Fibroblast of skin of left biceps (primary cell): ENCODE measurements around the gene NFU1.
A peak's percentile ranks its signal among the peaks of the same experiment; 100 is the strongest.
"Not testable (repeated sequence)": the region's sequence is repeated elsewhere in the genome, so short reads cannot be mapped to it uniquely, and the experiment has no call there.

Experiments used
- DNase-seq, 2 experiments: peaks; one replicate each; pipeline ENCODE4 v3.0.0-alpha.2; 2013; ENCODE audit warnings: low read depth in 2 of 2

Gene NFU1

DNA sequence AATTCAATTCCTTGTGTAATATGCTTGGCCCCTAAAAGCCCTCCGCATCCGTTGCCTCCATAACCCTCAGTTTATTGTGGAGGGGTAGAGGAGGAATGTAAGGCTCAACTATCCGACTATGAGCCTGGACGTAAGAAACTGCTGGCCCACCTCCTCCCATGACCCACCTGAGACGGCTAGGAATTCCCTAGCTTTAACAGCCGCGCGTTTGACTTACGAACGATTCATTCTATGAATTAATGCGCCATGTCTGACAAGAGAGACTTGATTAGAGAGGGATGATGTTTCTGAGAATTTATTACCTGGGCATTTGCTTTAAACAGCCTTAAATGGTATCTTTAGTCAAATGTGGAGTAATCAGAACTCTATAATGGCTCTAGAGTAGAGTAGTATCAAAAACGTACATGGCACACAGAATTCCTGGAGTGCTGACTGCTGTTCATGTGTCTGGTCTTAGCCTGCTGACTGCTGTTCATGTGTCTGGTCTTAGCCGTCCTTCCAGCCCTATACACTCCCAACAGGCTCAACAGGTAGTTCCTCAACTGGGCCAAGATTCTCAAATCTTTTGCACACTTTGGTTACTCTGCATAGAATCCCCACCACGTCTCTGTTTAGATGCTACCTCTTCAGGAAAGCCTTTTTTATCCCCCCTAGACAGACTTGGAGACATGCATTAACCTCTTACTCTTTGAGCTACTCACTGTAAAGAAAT, 49.3 kb downstream of the NFU1 start:
- no peak for DNase-seq

DNA sequence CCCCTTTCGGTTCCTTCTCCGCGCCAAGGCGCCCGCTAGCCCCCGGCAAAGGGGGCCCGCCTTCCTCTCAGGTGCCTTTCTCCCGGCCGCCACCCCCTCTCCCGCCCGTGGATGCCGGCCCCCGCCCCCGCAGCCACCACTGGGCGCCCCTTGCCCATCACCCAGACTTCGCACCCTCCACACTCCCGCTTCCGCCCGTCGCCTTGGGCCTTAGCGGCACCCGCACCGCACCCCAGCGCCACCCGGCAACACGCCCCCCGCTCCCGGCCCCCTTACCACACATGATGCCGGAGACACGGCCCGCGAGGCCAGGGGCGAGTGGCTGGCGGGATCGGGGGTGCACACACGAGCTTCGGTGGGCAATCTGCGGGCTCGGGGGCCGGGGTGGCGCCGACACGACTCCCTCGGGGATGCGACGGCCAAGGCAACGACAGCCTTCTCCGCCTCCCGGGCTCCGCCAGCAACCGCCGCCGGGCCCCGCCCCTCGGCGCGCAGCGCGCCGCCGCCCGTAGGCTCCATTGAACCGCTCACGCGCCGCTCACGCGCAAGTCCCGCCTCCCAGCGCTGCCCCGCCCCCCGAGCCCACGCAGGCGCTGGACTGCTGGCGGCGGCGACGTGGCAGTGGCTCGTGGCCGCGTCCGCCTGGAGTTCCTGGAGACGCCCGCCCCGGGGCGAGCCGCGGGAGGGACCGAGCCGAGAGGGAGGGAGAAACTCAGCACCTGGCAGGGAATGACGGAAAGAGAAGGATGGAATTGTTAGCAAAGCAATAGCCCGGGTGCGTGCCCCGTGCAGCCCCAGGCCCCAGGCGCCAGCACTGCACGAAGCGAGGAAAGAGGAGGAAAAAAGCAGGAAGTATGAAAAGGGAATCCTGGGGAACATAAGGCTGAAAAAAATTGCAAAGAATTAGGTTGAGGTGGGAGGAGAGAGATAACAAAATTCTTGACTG, 50.2 kb downstream of the NFU1 start, which contains the start of gene GFPT1:
Gene GFPT1 (minus strand): TSS at position 439 of the 946 bp plus-strand sequence. CDS start 156 bp downstream, at position 283.
- peak; percentile 84 to 90 for DNase-seq

DNA sequence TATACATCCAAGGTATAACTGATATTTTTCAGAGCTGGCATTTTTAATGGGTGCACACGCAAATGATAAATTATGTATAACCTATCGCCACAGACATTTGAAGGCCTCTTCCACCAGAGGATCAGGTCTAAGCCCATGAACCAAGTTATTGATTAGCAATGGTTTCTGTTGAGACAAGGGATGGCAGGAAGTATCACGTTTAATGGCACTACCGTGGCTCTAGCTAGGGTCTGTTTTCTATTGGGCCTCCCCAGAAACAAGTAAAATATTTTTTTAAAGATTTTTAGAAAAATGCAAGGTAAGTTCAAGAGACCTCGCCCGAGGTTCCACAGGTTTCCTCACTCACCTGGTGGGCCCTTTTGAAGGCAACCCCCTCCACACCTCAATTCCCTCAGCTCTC, 50.9 kb downstream of the NFU1 start:
- DNase-seq, result no peak

DNA sequence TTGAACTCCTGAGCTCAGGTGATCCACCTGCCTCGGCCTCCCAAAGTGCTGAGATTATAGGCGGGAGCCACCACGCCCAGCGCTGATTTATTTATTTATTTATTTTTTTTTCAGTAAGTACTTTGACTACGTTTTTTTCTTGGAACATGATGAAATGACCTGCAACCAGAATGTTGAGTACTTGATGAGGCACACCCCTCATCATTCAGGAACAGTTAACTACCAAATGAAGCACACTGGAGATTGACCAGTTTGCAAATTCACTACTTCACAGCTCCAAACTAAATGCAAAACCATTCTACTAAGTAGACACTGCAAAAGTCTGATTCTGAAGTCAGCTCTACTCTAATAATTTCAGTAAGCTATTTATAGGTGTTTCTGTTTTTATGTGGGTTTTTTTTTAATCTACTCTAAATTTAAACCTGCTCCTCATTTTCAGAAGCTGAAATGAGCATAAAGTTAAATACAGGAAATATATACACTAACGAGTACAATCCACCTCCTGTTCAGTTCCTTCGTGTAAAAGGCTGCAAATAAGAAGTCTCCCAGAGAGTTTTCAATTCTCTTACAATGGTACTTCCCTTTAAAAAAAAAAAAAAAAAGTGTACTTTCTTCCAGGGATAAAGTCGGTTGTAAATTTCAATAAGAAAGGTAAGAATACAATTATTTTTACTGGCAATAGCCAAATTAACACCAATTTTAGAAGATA, 51.6 kb downstream of the NFU1 start:
- DNase-seq, result peak in 1 of 2 experiments; percentile 31

DNA sequence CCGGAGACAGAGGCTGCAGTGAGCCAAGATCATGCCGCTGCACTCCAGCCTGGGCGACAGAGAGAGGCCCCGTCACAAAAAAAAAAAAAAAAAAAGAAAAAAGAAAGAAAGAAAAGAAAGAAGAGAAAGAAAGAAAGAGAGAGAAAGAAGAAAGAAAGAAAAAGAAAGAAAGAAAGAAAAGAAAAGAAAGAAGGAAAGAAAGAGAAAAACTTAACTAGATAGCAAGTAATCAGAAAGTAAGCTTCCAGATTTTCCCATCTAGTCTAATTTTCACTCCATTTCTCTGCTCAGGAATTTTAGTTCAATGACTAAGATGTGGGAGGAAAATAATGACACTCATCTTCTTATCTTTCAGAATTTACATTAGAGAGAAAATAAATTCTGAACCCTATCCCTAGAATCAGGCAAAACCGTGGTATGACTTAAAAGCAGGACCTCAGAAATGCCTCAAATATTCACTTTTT, 52.6 kb downstream of the NFU1 start:
- DNase-seq, result no peak

DNA sequence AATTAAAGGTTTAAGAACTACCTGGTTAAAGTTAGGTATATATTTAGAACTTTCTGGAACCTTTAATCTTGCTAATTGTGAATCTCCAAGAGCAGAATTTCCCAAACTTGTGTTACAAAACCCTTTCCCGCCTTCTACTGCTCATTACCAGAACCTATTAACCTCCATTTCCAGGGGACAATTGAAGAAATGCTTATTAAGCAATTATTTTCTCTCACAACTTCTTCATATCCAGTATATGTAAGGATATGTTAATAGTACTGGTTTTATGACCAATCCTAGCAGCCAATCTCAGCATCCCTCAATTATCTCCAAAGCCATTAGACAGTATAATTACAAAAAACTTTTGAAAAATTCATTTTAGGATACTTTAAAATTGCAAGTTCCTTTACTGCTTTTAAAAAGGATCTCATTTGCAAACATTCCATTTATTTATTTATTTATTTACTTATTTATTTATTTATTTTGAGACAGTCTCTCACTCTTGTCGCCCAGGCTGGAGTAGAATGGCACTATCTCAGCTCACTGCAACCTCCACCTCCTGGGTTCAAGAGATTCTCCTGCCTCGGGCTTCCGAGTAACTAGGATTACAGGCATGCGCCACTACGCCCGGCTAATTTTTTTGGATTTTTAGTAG, 53.9 kb downstream of the NFU1 start:
- DNase-seq, result no peak

DNA sequence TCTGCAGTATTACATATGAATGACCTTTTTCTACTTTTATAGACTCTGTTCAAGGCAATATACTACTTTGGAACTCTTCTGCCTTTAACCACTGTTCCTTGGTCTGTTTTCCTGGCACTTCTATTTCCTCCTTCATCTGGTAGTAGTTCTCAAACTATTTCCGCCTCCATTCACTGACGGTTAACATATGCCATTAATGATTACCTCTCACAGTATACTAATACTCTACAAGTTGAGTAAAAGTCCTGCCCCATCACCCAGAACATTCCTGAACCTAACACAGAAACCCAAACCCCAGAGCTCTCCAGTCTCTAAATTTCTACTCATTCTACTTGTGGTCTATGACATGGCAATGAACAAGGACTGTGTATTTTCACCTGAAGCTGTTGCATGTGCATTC, 54.7 kb downstream of the NFU1 start:
- no peak for DNase-seq

DNA sequence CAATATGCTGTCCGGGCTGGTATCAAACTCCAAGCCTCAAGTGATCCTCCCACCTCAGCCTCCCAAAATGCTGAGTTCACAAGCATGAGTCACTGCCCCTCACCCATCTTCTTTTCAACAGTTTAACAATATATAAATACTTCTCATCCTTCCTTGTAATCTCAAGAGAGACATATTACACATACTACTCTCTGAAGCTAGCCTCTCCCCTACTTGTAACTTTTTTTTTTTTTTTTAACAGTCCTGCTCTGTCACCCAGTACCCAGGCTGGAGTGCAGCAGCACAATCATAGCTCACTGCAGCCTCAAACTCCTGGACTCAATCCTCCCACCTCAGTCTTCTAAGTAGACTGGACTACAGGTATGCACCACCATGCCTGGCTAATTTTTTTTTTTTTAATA, 55.9 kb downstream of the NFU1 start:
- peak in 1 of 2 experiments; percentile 25 for DNase-seq

DNA sequence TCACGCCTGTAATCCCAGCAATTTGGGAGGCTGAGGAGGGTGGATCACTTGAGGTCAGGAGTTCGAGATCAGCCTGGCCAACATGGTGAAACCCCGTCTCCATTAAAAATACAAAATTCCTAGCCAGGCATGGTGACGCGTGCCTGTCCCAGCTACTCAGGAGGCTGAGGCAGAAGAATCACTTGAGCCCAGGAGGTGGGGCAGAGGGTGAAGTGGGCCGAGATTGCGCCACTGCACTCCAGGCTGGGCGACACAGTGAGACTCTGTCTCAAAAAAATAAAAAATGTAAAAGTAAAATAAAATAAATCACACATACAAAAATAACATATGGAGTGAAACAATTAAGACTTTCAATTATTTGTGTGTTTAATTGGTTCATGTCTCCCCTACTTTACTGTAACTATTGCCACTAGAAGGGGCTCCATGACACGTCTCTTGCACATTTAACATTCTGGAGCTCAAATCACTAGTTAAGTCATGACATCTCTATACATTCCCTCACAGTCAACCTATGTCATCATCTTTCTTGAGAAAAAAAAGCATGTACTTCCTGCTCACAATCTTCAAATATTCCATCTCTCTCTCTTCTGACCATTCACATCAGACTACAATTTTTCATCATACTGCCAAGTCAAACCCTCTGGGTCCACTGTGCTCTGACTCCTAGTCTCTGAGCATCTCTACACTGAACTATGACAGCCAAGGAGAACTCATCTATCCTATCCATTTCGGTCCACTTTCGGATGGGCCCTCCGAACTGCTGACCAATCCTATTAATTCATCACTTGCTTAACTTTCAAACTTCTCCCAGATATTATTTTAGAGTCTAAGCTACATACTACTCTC, 56.9 kb downstream of the NFU1 start:
- DNase-seq, result no peak

DNA sequence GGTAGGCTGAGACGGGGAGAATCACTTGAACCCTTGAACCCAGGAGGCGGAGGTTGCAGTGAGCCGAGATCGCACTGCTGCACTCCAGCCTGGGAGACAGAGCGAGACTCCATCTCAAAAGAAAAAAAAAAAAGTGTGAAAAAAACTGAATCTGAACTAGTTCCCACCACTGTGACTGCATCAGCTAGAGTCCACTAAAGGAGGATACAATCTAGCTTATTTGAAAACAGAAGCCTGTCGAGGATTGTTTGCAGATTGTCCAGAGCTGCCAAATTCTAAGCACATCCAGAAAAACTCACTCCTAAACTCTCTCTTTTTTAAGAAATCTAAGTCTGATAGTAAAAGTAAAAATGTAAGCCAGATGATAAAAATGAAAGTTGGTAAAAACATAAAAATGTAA, 60.8 kb downstream of the NFU1 start:
- DNase-seq, result no peak

DNA sequence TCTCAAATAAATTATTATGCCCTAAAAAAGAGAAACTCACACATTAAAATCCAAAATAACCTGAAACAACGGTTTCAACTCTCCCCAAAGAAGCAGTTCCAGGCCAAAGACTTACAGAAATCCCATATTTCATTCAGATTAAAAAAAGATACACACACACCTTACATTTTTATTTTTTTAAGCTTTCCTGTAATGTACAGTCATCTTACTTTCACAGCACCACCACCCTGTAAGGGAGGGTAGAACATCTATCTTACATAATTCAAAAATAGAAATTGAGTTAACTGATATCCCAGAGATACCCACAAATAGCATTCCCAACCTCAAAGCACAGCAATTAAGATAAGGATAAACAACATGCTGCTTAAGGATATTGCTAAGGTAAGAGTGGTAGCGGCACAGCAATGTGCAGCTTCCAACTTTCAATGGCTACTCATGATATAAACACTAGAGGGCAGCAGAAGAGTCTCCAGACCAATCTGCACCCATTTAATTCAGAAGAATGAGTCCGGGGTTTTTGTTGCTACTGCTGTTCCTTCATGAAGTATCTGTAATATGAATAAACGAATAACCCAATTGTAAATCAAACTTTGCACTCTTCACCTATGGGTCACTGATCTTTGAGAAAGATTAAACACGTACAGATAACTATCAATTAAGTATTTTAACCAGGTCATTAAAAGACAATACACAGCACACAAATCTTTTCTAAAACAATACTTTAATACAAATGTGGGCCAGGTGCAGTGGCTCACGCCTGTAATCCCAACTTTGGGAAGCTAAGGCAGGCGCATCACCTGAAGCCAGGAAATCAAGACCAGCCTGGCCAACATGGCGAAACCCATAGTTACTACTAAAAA, 61.5 kb downstream of the NFU1 start:
- DNase-seq, result no peak

DNA sequence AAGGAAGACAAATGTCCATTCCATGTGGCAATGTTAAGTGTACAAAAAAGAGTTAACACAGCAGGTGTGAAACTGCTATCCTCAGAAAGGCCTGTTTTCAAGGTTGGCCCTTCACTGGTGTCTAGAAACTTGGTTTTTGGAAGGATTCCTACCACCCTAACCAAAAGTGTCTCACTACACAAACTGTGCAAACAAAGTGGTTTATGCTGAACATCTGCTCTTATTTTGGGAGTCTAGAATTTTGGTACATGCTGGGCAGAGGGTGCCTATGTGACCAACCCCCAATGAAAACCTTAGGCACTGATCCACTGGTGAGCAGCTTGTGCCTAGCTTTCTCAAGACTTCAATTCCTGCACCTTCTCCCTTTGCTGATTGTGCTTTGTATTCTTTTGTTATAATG, 64.5 kb downstream of the NFU1 start:
- DNase-seq, result no peak

DNA sequence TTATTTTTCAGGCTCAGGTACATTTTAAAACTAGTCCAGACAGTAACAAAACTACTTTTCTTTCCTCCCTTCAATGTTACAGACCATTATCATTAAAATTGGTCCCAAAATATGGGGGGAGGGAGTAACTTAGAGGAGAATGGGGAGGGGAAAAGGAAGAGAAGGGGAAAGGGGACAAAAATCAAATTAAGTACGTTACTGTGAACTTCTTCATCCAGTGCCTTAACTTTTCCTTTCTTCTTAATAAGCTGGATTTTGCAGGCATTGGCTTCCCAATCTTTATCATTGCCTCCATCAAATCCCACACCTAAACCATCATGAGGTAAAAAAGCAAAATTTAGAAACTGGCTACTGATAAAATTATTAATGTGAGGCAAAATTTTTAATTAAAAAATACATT, 67.4 kb downstream of the NFU1 start:
- no peak for DNase-seq

DNA sequence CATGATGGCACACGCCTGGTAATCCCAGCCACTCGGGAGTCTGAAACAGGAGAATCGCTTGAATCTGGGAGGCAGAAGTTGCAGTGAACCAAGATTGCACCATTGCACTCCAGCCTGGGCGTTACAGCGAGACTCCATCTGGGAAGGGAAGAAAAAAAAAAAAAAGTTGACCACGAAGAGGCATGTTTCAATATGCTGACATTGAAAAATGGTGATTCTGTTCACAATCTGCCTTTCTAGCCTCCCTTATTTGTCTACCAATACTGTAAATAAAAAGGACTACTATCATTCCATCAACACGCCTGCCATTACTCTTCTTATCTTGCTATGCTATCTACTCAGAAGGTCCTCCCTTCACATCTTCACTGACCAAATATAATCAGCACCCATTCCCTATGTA, 68.6 kb downstream of the NFU1 start:
- no peak for DNase-seq

DNA sequence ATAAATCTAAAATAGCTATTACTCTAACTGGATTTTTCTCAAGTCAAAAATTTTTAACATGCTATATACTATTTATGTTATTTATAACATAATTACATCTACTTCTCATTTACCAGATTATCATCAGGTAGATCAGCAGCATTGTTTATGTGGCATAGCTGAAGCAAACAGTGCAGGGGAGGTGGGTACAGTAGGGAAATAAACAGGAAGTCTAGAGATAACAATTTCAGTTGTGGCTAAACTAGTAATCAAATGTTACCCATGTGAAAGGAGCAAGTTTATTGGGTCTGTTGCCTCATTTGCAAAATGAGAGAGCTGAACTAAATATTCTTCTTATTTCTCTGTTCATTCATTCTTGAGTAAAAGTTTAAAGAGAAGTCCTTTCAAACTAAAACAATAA, 77.9 kb downstream of the NFU1 start:
- no peak for DNase-seq

DNA sequence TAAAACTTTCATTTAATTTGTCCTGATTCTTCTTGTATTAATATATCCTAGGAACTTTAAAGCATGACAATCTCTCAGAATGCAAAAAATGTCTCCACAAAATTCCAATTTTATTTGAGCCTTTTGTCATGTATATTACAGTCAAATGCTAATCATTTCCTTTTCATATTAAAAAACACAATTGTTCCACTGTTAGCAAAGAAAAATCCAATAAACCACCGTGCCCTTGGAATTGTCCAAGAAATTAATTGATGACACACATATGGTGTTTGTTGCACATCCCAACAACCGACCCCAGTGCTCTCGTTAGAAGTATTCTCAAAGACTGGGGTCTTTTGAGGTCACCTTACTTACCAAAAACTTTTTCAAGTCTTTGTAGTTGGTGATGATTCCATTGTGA, 78.3 kb downstream of the NFU1 start:
- DNase-seq, result no peak

DNA sequence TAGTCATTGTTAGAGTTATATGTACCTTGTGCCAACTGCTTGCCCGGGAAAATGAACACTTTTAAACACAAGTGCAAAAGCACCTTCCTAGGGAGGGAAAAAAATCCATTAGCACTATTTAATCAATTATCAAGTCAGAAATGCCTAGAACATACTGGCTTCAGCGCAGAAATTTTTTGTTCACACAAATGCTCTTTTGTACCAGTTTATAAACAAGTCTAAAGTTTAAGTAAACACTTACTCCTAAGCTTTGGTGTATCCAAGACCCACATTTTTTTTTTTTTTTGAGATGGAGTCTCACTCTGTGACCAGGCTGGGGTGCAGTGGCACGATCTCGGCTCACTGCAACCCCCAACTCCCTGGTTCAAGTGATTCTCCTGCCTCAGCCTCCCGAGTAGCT, 80.8 kb downstream of the NFU1 start:
- no peak for DNase-seq

DNA sequence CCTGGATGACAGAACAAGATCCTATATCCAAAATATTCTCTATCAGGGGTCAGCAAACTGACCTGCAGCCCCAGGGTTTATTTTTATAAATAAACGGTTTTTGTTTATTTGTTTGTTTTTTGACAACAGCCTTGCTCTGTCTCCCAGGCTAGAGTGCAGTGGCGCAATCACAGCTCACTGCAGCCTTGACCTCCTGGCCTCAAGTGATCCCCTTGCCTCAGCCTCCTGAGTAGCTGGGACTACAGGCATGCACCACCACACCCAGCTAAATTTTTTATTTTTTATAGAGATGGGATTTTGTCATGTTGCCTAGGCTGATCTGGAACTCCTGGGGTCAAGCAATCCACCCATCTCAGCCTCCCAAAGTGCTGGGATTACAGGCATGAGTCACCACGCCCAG, 82.3 kb downstream of the NFU1 start:
- DNase-seq, result not testable (repeated sequence)

DNA sequence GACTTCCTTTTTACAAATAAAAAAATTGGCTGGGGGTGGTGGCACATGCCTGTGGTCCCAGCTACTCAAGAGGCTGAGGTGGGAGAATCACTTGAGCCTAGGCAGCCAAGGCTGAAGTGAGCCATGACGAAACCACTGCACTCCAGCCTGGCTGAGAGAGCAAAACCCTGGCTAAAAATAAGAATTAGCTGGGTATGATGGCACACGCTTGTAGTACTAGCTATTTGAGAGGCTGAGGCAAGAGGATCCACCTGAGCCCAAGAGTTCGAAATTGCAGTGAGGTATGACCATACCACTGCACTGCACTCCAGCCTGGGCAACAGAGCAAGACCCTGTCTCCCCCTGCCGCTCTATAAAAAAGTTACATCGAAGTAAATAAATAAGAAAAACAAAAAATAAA, 83.9 kb downstream of the NFU1 start:
- no peak for DNase-seq

DNA sequence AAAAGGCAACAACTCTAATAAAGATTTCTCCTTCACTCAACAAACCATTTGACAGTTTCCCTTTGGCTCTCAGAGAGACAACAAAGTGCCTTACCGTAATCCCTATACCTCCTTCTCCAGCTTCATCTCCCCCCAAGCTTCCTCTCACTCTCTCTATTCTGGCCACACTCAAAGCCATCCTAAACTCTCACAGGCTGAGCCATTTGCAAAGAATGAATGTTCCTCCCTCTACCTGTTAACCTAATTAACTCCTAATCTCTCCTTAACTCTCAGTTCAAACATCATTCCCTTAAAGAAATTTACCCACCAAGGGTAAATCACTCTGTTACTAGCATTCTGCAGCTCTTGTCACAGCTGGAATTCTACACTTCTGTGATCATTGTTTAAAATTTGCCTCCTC, 88.5 kb downstream of the NFU1 start:
- no peak for DNase-seq
